B cell (primary cell): ENCODE measurements around the gene STX17. TPM values are rescaled to one million over a fixed set of nuclear protein-coding genes. Genes with fewer than 3 reads are reported as not detected.

Source experiments
- ATAC-seq: fragments of 200-7000 bp; cut with Tn5 transposase; one replicate; pipeline ENCODE4 v1.10.0; 2021; ENCODE audit warnings: low read depth, mild to moderate bottlenecking, moderate number of reproducible peaks, moderate library complexity
- CTCF ChIA-PET: fragments of 350-600 bp; sonication (Branson Sonifier 250); formaldehyde crosslinking; loops from one replicate; lab custom pipeline; 2021; ENCODE audit warnings: antibody characterized with exemption, inconsistent platforms; lab: Charles Lee
- POLR2A ChIA-PET: fragments of 350-600 bp; sonication (Branson Sonifier 250); formaldehyde crosslinking; loops from one replicate; lab custom pipeline; 2021; ENCODE audit warnings: antibody characterized with exemption; lab: Charles Lee
- DNase-seq: peaks from one replicate; pipeline ENCODE4 v3.0.0; 2013
- H2AFZ ChIP-seq: 2 replicates; pipeline ENCODE4 v1.6.1; 2012; ENCODE audit warnings: mild to moderate bottlenecking, low read depth, low read length; ENCODE audit not compliant: insufficient read depth, poor library complexity, severe bottlenecking
- H3K27ac ChIP-seq, 2 donors: 1 replicate in 1 of 2; 2 replicates in 1 of 2; pipeline ENCODE4 v1.5.1; 2012 to 2013; ENCODE audit warnings: low read length in 2 of 2, mild to moderate bottlenecking in 2 of 2, moderate library complexity in 1 of 2
- H3K27me3 ChIP-seq, 4 experiments: fragments of 200-600 bp in 1 of 4; sonication (generic) in 1 of 4; replicated peaks in 1 of 4; 1 replicate in 2 of 4; 2 replicates in 2 of 4; pipeline versions ENCODE4 v1.6.1 to v1.7.0; 2013 to 2016; ENCODE audit warnings: low read length in 3 of 4, mild to moderate bottlenecking in 2 of 4, mixed read lengths in 1 of 4, moderate library complexity in 1 of 4; ENCODE audit not compliant: insufficient read depth in 4 of 4, control insufficient read depth in 3 of 4; ENCODE audit errors: control extremely low read depth in 1 of 4
- H3K36me3 ChIP-seq, 2 experiments: replicated peaks in 1 of 2; 1 replicate in 1 of 2; 2 replicates in 1 of 2; pipeline versions ENCODE4 v1.6.1 to v1.7.1; 2013; ENCODE audit warnings: low read length in 1 of 2; ENCODE audit not compliant: insufficient read depth in 2 of 2, control insufficient read depth in 1 of 2; ENCODE audit errors: control extremely low read depth in 1 of 2, extremely low read depth in 1 of 2
- H3K4me1 ChIP-seq, 2 donors: fragments of 200-600 bp in 1 of 2; sonication (generic) in 1 of 2; 1 replicate in 1 of 2; 2 replicates in 1 of 2; pipeline versions ENCODE4 v1.5.1 to v1.6.1; 2013 to 2017; ENCODE audit warnings: low read length in 2 of 2; ENCODE audit not compliant: control insufficient read depth in 2 of 2, insufficient read depth in 2 of 2
- H3K4me2 ChIP-seq: replicated peaks from 2 replicates; pipeline ENCODE3; 2012; ENCODE audit warnings: mild to moderate bottlenecking, low read depth, low read length; ENCODE audit not compliant: poor library complexity, severe bottlenecking
- H3K4me3 ChIP-seq, 5 experiments: fragments of 200-600 bp in 1 of 5; sonication (generic) in 1 of 5; 1 replicate in 3 of 5; 2 replicates in 2 of 5; pipeline versions ENCODE4 v1.5.1 to v1.7.0; 2011 to 2016; ENCODE audit warnings: low read length in 4 of 5, mild to moderate bottlenecking in 4 of 5, low read depth in 2 of 5, control low read depth in 1 of 5, moderate library complexity in 1 of 5; ENCODE audit not compliant: insufficient read depth in 1 of 5; ENCODE audit errors: control extremely low read depth in 1 of 5, extremely low read depth in 1 of 5
- H3K79me2 ChIP-seq: fragments of 200-600 bp; sonication (generic); one replicate; pipeline ENCODE4 v1.6.0; 2016; ENCODE audit warnings: low read length; ENCODE audit not compliant: control insufficient read depth, insufficient read depth
- H3K9ac ChIP-seq: fragments of 200-600 bp; sonication (generic); 2 replicates; pipeline ENCODE4 v1.6.1; 2017; ENCODE audit warnings: mild to moderate bottlenecking, low read length, moderate library complexity
- H3K9me3 ChIP-seq, 3 donors: one replicate each; pipeline versions ENCODE4 v1.6.1 to v1.7.1; 2013; ENCODE audit warnings: low read length in 2 of 3; ENCODE audit not compliant: control insufficient read depth in 2 of 3, insufficient read depth in 1 of 3; ENCODE audit errors: control extremely low read depth in 1 of 3
- H4K20me1 ChIP-seq: 2 replicates; pipeline ENCODE4 v1.6.0; 2012; ENCODE audit warnings: mild to moderate bottlenecking, low read length; ENCODE audit not compliant: insufficient read depth, control insufficient read depth, poor library complexity, severe bottlenecking
- H3K27ac Mint-ChIP-seq: one replicate; pipeline ENCODE4 v1.8.0; 2021; ENCODE audit warnings: mixed read lengths
- H3K27me3 Mint-ChIP-seq: one replicate; pipeline ENCODE4 v1.8.0; 2021; ENCODE audit warnings: mixed read lengths
- H3K4me1 Mint-ChIP-seq: one replicate; pipeline ENCODE4 v1.8.0; 2021; ENCODE audit warnings: mixed read lengths
- H3K4me3 Mint-ChIP-seq: one replicate; pipeline ENCODE4 v1.8.0; 2021; ENCODE audit warnings: mixed read lengths
- H3K9me3 Mint-ChIP-seq: one replicate; pipeline ENCODE4 v1.8.0; 2022; ENCODE audit warnings: mixed read lengths; ENCODE audit not compliant: insufficient read depth
- EZH2 ChIP-seq: IDR thresholded peaks from 2 replicates; pipeline ENCODE4 v1.6.1; 2012; ENCODE audit warnings: borderline replicate concordance, low read depth, mild to moderate bottlenecking, moderate library complexity, low read length; ENCODE audit not compliant: insufficient read depth, poor library complexity, severe bottlenecking
- WGBS: methylation state at CpG from one replicate; pipeline ENCODE4 v1.1.5; 2013; ENCODE audit warnings: missing lambda C conversion rate; ENCODE audit not compliant: insufficient coverage; 5-methylcytosine and 5-hydroxymethylcytosine counted together
- intact Hi-C: fragments of 100-400 bp; cut with micrococcal nuclease; formaldehyde crosslinking; loops from one replicate; pipeline ENCODE4 v1.10.0; 2022
- polyA plus RNA-seq: library from polyadenylated mRNA; depleted of rRNA; stranded (reverse); fragments of >200 nt; gene quantifications from 2 replicates; pipeline ENCODE4 v1.2.3, GENCODE V29; 2012
- total RNA-seq, 2 donors: library from RNA; stranded (reverse); fragments of 120-200 nt in 1 of 2; gene quantifications; 1 replicate in 1 of 2; 2 replicates in 1 of 2; pipeline versions ENCODE4 v1.2.3 to v1.2.4, GENCODE V29; 2013 to 2022
- TF ChIP-seq, protein P1 (sequence below): fragments of 200-600 bp; IDR thresholded peaks from one replicate; pipeline ENCODE4 v1.8.0; 2022; ENCODE audit warnings: antibody characterized with exemption, mild to moderate bottlenecking

The STX17 gene
- total and polyA plus RNA-seq, 2 donors (not counting 1 experiment from before 2014, with no cell fraction given): 7.2 to 40.2 TPM

DNA sequence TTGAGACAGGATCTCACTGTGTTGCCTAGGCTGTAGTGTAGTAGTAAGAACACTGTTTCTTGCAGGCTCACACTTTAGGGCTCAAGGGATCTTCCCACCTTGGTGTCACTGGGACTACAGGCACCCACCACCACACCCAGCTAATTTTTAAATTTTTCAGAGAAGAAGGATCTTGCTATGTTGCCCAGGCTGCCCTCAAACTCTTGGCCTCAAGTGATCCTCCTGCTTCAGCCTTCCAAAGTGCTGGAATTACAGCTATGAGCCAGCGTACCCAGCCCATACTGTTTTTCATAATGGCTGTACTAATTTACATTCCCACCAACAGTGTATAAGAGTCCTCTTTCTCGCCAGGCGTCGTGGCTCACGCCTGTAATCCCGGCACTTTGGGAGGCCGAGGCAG is 5.1 kb downstream of the STX17 start:
- Histone ChIP-seq H2AFZ (no peak overlapping the region), H3K27me3 (no peaks in the 10 kb centered on the region), H3K9me3 (no peaks in the 10 kb centered on the region), H3K4me3 (no peak overlapping the region), H3K79me2 (peaks cover 56% of the 10 kb centered on the region), H3K4me1 (peaks cover 0 to 7% of the 10 kb centered on the region in 2 donors), H4K20me1 (peaks cover 6% of the 10 kb centered on the region), H3K4me2 (no peak overlapping the region), H3K27ac (no peak overlapping the region), H3K9ac (no peak overlapping the region), H3K36me3 (peaks cover 0 to 10% of the 10 kb centered on the region in 2 experiments)
- no peak for ATAC-seq
- Mint-ChIP-seq H3K27ac (no peak overlapping the region), H3K9me3 (no peaks in the 10 kb centered on the region), H3K4me1 (peaks cover 18% of the 10 kb centered on the region), H3K27me3 (no peaks in the 10 kb centered on the region), H3K4me3 (no peak overlapping the region)
- DNase-seq: no peak
- ChIA-PET POLR2A (no interaction called here), CTCF (no interaction called here)
- WGBS: 98% methylated on average over 6 of the region's 7 CpGs
- TF ChIP-seq, protein P1, sequence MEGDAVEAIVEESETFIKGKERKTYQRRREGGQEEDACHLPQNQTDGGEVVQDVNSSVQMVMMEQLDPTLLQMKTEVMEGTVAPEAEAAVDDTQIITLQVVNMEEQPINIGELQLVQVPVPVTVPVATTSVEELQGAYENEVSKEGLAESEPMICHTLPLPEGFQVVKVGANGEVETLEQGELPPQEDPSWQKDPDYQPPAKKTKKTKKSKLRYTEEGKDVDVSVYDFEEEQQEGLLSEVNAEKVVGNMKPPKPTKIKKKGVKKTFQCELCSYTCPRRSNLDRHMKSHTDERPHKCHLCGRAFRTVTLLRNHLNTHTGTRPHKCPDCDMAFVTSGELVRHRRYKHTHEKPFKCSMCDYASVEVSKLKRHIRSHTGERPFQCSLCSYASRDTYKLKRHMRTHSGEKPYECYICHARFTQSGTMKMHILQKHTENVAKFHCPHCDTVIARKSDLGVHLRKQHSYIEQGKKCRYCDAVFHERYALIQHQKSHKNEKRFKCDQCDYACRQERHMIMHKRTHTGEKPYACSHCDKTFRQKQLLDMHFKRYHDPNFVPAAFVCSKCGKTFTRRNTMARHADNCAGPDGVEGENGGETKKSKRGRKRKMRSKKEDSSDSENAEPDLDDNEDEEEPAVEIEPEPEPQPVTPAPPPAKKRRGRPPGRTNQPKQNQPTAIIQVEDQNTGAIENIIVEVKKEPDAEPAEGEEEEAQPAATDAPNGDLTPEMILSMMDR: no peak
- TF ChIP-seq EZH2: no peak
- intact Hi-C loops: no loop called here

DNA sequence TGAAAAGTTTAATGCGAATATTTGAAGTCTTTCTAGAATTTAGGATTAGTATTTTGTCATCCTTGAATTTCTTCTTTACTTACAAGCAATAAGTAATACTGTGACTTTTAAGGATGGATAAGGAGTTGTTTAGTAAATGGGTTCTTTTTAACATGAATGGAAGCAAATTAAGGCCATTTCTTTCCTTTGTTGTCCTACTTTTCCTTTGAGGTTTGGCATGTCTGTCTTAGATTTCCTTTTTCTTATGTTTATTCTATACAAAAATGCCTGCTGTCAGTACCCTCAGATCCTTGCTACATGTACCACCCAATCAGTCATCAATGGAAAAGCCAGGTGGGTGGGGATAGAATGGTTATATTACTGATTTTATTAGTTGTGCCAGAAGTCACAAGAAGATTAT is 10.2 kb downstream of the STX17 start:
- no peaks in the 10 kb centered on the region for H3K27me3 ChIP-seq
- Mint-ChIP-seq H3K27me3 (no peaks in the 10 kb centered on the region), H3K27ac (no peak overlapping the region), H3K4me1 (peaks cover 4% of the 10 kb centered on the region), H3K9me3 (no peaks in the 10 kb centered on the region), H3K4me3 (no peak overlapping the region)
- H3K27ac ChIP-seq: no peak overlapping the region
- ChIA-PET POLR2A (no interaction called here), CTCF (interaction anchor here (1.5 kb wide), 1 partner anchor 685 kb away, joined by 4 read pairs; no protein-coding TSS in a partner anchor)
- TF ChIP-seq EZH2: no peak
- TF ChIP-seq, protein P1: no peak
- no peak overlapping the region for H3K4me3 ChIP-seq
- ATAC-seq (no peak), DNase-seq (no peak)
- no peaks in the 10 kb centered on the region for H3K4me1 ChIP-seq
- no peaks in the 10 kb centered on the region for H3K9me3 ChIP-seq
- H3K9ac ChIP-seq: no peak overlapping the region
- H4K20me1 ChIP-seq: peaks cover 8% of the 10 kb centered on the region
- intact Hi-C loops: no loop called here
- no peak overlapping the region for H2AFZ ChIP-seq
- peaks cover 7 to 36% of the 10 kb centered on the region in 2 experiments for H3K36me3 ChIP-seq
- no CpG with 5 or more reads among the region's 1 CpG for WGBS
- H3K79me2 ChIP-seq: peaks cover 40% of the 10 kb centered on the region
- H3K4me2 ChIP-seq: no peak overlapping the region
